Keratinocyte (primary cell): ENCODE results near the gene CSTB. TPM values are rescaled to one million over a fixed set of nuclear protein-coding genes. Genes with fewer than 3 reads are reported as not detected.

Experiments
- DNase-seq: peaks from one replicate; pipeline ENCODE4 v3.0.0-alpha.2; 2011; ENCODE audit warnings: low read depth, missing footprints, low spot score
- FAIRE-seq: peaks from 2 replicates; lab custom pipeline; 2011; peaks lifted over from hg19 to GRCh38; lab: Jason Lieb, UNC
- H2AFZ ChIP-seq: 2 replicates; pipeline ENCODE4 v1.6.0; 2012; ENCODE audit warnings: low read length, control low read depth, inconsistent platforms; ENCODE audit not compliant: control insufficient read depth
- H3K27ac ChIP-seq: 2 replicates; pipeline ENCODE4 v1.5.1; 2011; ENCODE audit warnings: low read length; ENCODE audit not compliant: control insufficient read depth, insufficient read depth
- H3K27me3 ChIP-seq: 3 replicates; pipeline ENCODE4 v1.6.0; 2011; ENCODE audit warnings: low read length; ENCODE audit not compliant: control insufficient read depth, insufficient read depth; ENCODE audit errors: extremely low read depth
- H3K36me3 ChIP-seq, 2 experiments: 2 replicates in 1 of 2; 3 replicates in 1 of 2; pipeline ENCODE4 v1.5.1; 2011; ENCODE audit warnings: low read length in 2 of 2, mild to moderate bottlenecking in 1 of 2; ENCODE audit not compliant: control insufficient read depth in 2 of 2, insufficient read depth in 2 of 2; ENCODE audit errors: extremely low read depth in 1 of 2
- H3K4me1 ChIP-seq: 3 replicates; pipeline ENCODE4 v1.5.1; 2011; ENCODE audit warnings: low read length; ENCODE audit not compliant: control insufficient read depth, insufficient read depth; ENCODE audit errors: extremely low read depth
- H3K4me2 ChIP-seq: 3 replicates; pipeline ENCODE4 v1.6.0; 2011; ENCODE audit warnings: low read depth, low read length; ENCODE audit not compliant: control insufficient read depth, insufficient read depth; ENCODE audit errors: extremely low read depth
- H3K4me3 ChIP-seq, 3 experiments: fragments of 200-600 bp in 1 of 3; sonication (generic) in 1 of 3; 2 replicates in 2 of 3; 3 replicates in 1 of 3; pipeline ENCODE4 v1.5.1; 2011 to 2016; ENCODE audit warnings: low read length in 3 of 3, mild to moderate bottlenecking in 3 of 3, control low read depth in 2 of 3, inconsistent platforms in 1 of 3, low read depth in 1 of 3, mixed read lengths in 1 of 3, mixed run types in 1 of 3, moderate library complexity in 1 of 3; ENCODE audit not compliant: control insufficient read depth in 2 of 3, insufficient read depth in 2 of 3; ENCODE audit errors: extremely low read depth in 1 of 3
- H3K79me2 ChIP-seq: 2 replicates; pipeline ENCODE4 v1.6.0; 2012; ENCODE audit warnings: low read length; ENCODE audit not compliant: control insufficient read depth, insufficient read depth
- H3K9ac ChIP-seq: 3 replicates; pipeline ENCODE4 v1.6.0; 2011; ENCODE audit warnings: low read length; ENCODE audit not compliant: control insufficient read depth, insufficient read depth; ENCODE audit errors: extremely low read depth
- H3K9me1 ChIP-seq: 3 replicates; pipeline ENCODE4 v1.6.0; 2011; ENCODE audit warnings: low read length; ENCODE audit not compliant: control insufficient read depth, insufficient read depth; ENCODE audit errors: extremely low read depth
- H3K9me3 ChIP-seq: 2 replicates; pipeline ENCODE4 v1.5.1; 2012; ENCODE audit warnings: low read depth, low read length; ENCODE audit not compliant: control insufficient read depth
- H4K20me1 ChIP-seq: 3 replicates; pipeline ENCODE4 v1.6.0; 2011; ENCODE audit warnings: low read length; ENCODE audit not compliant: control insufficient read depth, insufficient read depth; ENCODE audit errors: extremely low read depth
- EZH2 ChIP-seq: IDR thresholded peaks from one replicate; pipeline ENCODE4 v1.6.1; 2012; ENCODE audit warnings: inconsistent platforms, mild to moderate bottlenecking, low read length, moderate library complexity
- dilution Hi-C: fragments of 300-500 bp; cut with MboI; formaldehyde crosslinking; loops from one replicate; pipeline ENCODE4 v1.7.0; 2020; ENCODE audit warnings: low sequenced_read_pairs; ENCODE audit not compliant: extremely low pct_ligation_motif_present
- polyA plus RNA-seq, 5 experiments: library from polyadenylated mRNA; depleted of rRNA in 3 of 5; stranded (reverse) in 3 of 5; stranded (forward) in 1 of 5; unstranded in 1 of 5; fragments of >200 nt; gene quantifications; 1 replicate in 1 of 5; 2 replicates in 3 of 5; 3 replicates in 1 of 5; pipeline versions ENCODE4 v1.2.1 to v1.2.3, GENCODE V29; 2011 to 2012; ENCODE audit warnings: missing spikeins in 2 of 5, low read depth in 1 of 5, low replicate concordance in 1 of 5
- TF ChIP-seq, protein P1 (sequence below), 3 experiments: IDR thresholded peaks in 1 of 3; conservative IDR thresholded peaks in 1 of 3; optimal IDR thresholded peaks in 1 of 3; 2 replicates in 2 of 3; 3 replicates in 1 of 3; pipeline versions ENCODE3 to v1.5.1; 2011; ENCODE audit warnings: low read length in 3 of 3, mild to moderate bottlenecking in 3 of 3, moderate library complexity in 2 of 3, control low read depth in 1 of 3, inconsistent platforms in 1 of 3; ENCODE audit not compliant: insufficient read depth in 2 of 3; ENCODE audit errors: extremely low read depth in 1 of 3

CSTB gene
- polyA plus RNA-seq, 1 donor (not counting 4 experiments of a cell fraction or from before 2014, with no cell fraction given) = 126 TPM

DNA sequence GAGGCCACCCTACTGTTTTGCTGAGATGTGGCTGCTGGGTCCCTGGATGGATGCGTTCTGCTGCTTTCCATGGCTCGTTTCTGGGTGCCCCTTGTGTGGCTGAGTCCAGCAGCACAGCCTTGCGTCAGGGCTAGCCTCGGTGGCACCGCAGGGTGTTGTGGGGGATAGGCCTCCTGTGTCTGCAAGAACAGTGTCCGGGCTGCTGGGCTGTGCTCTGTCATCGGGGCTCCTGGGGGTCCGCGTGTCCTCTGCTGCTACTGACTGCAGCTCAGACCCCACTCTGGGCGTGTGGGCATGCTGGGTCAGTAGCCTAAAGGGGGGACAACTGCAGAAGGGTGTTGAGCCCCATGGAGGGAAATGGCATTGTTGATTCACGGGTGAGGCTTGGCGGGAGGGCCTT lies 18.2 kb upstream of the CSTB start:
- peaks cover 54 to 69% of the 10 kb centered on the region in 2 experiments for H3K36me3 ChIP-seq
- dilution Hi-C loops = no loop called here
- no peak overlapping the region for H3K4me2 ChIP-seq
- H4K20me1 ChIP-seq = peaks cover 5% of the 10 kb centered on the region
- no peaks in the 10 kb centered on the region for H3K9me1 ChIP-seq
- no peak for TF ChIP-seq EZH2
- TF ChIP-seq, protein P1, sequence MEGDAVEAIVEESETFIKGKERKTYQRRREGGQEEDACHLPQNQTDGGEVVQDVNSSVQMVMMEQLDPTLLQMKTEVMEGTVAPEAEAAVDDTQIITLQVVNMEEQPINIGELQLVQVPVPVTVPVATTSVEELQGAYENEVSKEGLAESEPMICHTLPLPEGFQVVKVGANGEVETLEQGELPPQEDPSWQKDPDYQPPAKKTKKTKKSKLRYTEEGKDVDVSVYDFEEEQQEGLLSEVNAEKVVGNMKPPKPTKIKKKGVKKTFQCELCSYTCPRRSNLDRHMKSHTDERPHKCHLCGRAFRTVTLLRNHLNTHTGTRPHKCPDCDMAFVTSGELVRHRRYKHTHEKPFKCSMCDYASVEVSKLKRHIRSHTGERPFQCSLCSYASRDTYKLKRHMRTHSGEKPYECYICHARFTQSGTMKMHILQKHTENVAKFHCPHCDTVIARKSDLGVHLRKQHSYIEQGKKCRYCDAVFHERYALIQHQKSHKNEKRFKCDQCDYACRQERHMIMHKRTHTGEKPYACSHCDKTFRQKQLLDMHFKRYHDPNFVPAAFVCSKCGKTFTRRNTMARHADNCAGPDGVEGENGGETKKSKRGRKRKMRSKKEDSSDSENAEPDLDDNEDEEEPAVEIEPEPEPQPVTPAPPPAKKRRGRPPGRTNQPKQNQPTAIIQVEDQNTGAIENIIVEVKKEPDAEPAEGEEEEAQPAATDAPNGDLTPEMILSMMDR (optimal IDR thresholded peaks at IDR 0.05 in 1 of 3, IDR thresholded peaks at IDR 0.05 in 1 of 3, conservative IDR thresholded peaks at IDR 0.05 in 1 of 3; ENCODE audit: extremely low read depth in 1 of 3, insufficient read depth in 2 of 3, low read length in 3 of 3) = no peak
- no peak overlapping the region for H3K9ac ChIP-seq
- FAIRE-seq (no peak), DNase-seq (no peak)
- H3K4me1 ChIP-seq = peaks cover 10% of the 10 kb centered on the region
- no peaks in the 10 kb centered on the region for H3K27me3 ChIP-seq
- H3K9me3 ChIP-seq = no peaks in the 10 kb centered on the region
- H3K4me3 ChIP-seq = no peak overlapping the region
- no peak overlapping the region for H2AFZ ChIP-seq
- no peak overlapping the region for H3K27ac ChIP-seq
- H3K79me2 ChIP-seq = peaks cover 56% of the 10 kb centered on the region

DNA sequence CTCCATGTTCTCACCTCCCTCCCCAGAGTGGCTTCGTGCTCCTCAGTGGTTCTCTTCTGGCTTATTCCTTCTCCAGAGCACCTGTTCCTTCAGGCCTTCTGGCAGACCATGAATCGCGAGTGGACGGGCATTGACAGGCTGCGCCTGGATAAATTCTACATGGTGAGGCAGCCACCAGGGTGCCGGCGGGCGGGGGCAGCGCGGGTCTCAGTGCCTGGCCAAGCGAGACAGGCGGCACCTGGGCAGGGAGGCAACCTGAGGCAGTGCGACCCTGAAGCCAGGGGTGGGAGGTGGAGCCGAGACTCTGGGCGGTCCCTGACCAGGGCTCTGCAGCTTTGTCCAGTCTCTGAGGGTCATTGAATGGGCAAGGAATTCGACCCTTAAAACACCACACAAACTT lies 17.1 kb upstream of the CSTB start:
- Histone ChIP-seq H3K27me3 (no peaks in the 10 kb centered on the region), H2AFZ (no peak overlapping the region), H3K4me1 (peaks cover 10% of the 10 kb centered on the region), H3K79me2 (peaks cover 56% of the 10 kb centered on the region), H3K9me1 (no peaks in the 10 kb centered on the region), H4K20me1 (peaks cover 5% of the 10 kb centered on the region), H3K9me3 (no peaks in the 10 kb centered on the region), H3K27ac (no peak overlapping the region), H3K36me3 (peaks cover 46 to 60% of the 10 kb centered on the region in 2 experiments), H3K9ac (no peak overlapping the region), H3K4me3 (no peak overlapping the region), H3K4me2 (no peak overlapping the region)
- FAIRE-seq (no peak), DNase-seq (no peak)
- dilution Hi-C loops = no loop called here
- TF ChIP-seq, protein P1 (optimal IDR thresholded peaks at IDR 0.05 in 1 of 3, IDR thresholded peaks at IDR 0.05 in 1 of 3, conservative IDR thresholded peaks at IDR 0.05 in 1 of 3; ENCODE audit: extremely low read depth in 1 of 3, insufficient read depth in 2 of 3, low read length in 3 of 3) = no peak
- TF ChIP-seq EZH2 = no peak
